Mononuclear cell (primary cell): ENCODE data around the gene ITLN1. TPM values are rescaled to one million over a fixed set of nuclear protein-coding genes. Genes with fewer than 3 reads are reported as not detected.
"Not testable (repeated sequence)": the region's sequence is repeated elsewhere in the genome, so short reads cannot be mapped to it uniquely, and the experiment has no call there.

Source experiments
- H3K27me3 ChIP-seq: 2 replicates; pipeline ENCODE4 v1.6.0; 2011; ENCODE audit warnings: low read length, control low read depth; ENCODE audit not compliant: insufficient read depth
- H3K4me1 ChIP-seq: 2 replicates; pipeline ENCODE4 v1.5.1; 2011; ENCODE audit warnings: mild to moderate bottlenecking, low read length, control low read depth; ENCODE audit not compliant: insufficient read depth
- H3K4me3 ChIP-seq: 2 replicates; pipeline ENCODE4 v1.5.1; 2011; ENCODE audit warnings: mild to moderate bottlenecking, low read length, moderate library complexity
- H3K9me3 ChIP-seq: 2 replicates; pipeline ENCODE4 v1.5.1; 2011; ENCODE audit warnings: low read depth, mild to moderate bottlenecking, control low read depth, low read length
- total RNA-seq: library from RNA; depleted of rRNA; stranded (reverse); fragments of >200 nt; gene quantifications from one replicate; pipeline ENCODE4 v1.2.3, GENCODE V29; 2012

ITLN1 gene
- total RNA-seq, 1 donor: 0.42 TPM

DNA sequence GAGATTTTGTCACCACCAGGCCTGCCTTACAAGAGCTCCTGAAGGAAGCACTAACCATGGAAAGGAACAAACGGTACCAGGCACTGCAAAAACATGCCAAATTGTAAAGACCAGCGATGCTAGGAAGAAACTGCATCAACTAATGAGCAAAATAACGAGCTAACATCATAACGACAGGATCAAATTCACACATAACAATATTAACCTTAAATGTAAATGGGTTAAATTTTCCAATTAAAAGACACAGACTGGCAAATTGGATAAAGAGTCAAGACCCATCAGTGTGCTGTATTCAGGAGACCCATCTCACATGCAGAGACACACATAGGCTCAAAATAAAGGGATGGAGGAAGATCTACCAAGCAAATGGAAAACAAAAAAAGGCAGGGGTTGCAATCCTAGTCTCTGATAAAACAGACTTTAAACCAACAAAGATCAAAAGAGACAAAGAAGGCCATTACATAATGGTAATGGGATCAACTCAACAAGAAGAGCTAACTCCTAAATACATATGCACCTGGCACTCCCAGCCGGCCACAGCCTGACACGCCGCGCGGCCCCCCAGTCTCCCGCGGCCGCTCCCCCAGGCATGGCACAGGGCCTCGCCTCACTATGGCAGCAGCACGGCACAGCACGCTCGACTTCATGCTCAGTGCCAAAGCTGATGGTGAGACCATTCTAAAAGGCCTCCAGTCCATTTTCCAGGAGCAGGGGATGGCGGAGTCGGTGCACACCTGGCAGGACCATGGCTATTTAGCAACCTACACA, 9.6 kb upstream of the ITLN1 start:
- not testable (repeated sequence) for H3K4me1 ChIP-seq, H3K9me3 ChIP-seq, H3K4me3 ChIP-seq, H3K27me3 ChIP-seq

DNA sequence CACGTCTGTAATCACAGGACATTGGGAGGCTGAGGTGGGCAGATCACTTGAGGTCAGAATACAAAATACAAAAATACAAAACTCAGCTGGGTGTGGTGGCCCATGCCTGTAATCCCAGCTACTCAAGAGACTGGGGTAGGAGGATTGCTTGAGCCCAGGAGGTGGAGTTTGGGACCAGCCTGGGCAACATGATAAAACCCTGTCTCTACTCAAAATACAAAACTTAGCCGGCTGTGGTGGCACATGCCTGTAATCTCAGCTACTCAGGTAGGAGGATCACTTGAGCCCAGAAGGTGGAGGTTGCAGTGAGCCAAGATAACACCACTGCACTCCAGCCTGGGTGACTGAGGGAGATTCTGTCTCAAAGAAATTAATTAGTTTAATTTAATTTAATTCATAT, 6.5 kb upstream of the ITLN1 start:
- H3K9me3 ChIP-seq: no peaks in the 10 kb centered on the region
- H3K27me3 ChIP-seq: peaks cover 3% of the 10 kb centered on the region

DNA sequence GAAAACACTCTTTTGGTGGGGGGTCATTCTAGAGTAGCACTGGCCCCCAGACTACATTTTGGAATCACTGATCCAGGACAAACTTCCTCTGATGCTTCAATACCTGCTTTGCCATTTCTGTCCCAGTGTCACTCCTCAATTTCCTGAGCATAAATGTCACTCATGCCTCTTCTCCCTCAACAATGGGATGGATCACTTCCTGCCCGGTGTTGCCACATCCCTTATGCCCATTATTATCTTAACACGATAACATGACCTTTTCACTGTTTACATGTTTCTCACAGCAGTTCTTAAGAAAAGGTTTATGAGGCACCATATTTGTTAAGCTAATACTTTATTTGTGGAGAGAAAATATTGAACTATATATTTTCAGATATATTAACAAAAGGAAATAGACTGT, 3.9 kb upstream of the ITLN1 start:
- no peak overlapping the region for H3K4me3 ChIP-seq
- no peaks in the 10 kb centered on the region for H3K9me3 ChIP-seq
- peaks cover 20% of the 10 kb centered on the region for H3K4me1 ChIP-seq
- H3K27me3 ChIP-seq: peaks cover 3% of the 10 kb centered on the region

More for the DNA sequence above, 6.5 kb upstream of the ITLN1 start:
- Histone ChIP-seq H3K4me1 (peaks cover 5% of the 10 kb centered on the region), H3K4me3 (no peak overlapping the region)

DNA sequence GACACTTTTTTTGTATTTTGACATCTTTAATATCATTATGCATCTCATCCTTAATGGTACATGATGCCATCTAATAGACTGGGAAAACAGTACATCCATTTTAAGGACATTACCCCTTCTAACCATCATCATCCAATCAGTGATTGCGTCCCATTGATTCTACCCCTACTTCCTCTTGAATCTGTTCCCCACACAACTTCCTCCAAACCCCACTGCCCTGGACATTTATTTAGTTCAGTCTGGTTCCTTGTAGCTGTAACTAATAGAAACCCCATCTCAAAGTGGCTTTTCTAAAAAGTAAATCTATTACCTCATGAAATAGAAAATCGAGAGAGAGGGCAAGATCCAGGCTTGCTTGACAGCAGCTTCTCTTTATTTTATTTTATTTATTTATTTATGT, 2.1 kb upstream of the ITLN1 start:
- Histone ChIP-seq H3K27me3 (peaks cover 3% of the 10 kb centered on the region), H3K4me1 (peaks cover 28% of the 10 kb centered on the region), H3K4me3 (no peak overlapping the region), H3K9me3 (no peaks in the 10 kb centered on the region)

DNA sequence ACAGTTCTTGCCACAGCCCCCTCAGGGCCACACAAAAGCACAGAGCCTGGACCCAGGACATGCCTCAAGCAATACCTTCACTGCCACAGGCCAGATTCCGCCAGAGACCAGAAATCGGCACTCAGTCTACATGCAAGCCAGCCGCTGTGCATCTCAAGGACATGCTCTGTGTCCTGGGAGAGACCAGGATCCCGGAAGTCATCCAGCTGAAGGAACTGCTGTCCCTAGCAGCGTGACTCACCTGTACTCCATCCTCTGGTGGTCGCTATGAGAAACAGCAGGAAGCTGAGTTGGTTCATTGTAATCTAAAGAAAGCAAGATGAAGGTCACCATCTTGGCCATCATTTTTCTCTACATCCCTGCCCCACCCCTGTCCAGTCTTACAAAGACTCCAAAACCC, 401 bp downstream of the ITLN1 start:
- H3K4me1 ChIP-seq: peaks cover 33% of the 10 kb centered on the region
- H3K27me3 ChIP-seq: peaks cover under 1% of the 10 kb centered on the region
- no peaks in the 10 kb centered on the region for H3K9me3 ChIP-seq
- H3K4me3 ChIP-seq: no peak overlapping the region

DNA sequence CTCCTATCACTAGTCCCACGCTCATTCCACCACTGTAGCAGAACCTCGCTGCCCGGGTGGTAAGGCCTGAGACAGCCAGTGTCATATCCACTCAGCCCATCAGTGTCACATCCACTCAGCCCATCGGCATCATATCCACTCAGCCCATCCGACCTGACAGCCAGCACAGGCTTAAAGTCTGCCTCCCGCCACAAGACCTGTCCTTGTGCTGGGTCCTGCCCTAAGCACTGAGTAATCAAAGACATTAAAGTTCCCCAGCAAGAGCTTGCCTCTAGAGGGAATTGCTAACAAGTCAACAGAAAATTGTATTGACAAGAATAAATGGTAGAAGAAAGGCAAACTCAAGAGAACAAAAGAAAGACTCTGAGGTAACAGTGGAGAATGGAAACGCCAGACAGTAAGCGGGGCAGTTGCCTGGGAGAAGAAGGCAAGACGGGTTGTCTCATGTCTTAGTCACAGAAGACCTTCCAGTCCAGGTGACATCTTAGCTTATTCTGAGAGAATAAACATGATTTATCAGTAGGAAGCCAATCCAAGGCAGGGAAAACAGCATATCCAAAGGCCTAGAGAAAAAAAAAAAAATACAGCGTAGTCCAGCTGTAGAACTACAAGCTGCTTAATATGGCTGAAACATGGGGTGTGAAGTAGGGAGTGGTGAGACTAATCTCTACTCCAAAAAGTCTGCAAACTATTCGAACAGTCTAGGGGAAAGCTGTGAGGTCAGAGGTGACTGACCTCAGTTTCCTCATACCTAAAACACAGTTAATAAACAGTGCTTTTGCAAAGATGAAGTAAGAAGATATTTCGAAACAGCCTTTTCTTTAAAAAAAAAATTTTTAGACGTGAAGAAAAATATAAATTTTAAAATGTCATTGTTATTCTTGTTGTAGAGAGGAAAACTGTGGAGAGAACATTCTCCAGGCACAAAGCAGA, 1.1 kb downstream of the ITLN1 start:
- Histone ChIP-seq H3K27me3 (no peaks in the 10 kb centered on the region), H3K4me1 (peaks cover 33% of the 10 kb centered on the region), H3K4me3 (no peak overlapping the region), H3K9me3 (no peaks in the 10 kb centered on the region)

DNA sequence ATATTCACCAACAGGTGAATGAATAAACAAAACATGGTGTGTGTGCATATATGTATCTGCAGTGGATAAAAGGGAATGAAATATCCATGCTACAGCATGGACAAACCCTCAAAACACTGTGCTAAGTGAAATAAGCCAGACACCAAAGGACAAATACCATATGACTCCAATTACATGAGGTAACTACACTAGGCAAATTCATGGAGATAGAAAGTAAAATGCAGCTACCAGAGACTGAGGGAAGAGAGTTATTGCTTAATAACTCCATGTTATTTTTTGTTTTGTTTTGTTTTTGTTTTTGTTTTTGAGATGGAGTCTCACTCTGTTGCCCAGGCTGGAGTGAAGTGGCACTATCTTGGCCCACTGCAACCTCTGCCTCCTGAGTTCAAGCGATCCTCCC, 2.4 kb downstream of the ITLN1 start:
- no peak overlapping the region for H3K4me3 ChIP-seq
- no peaks in the 10 kb centered on the region for H3K27me3 ChIP-seq
- H3K4me1 ChIP-seq: peaks cover 32% of the 10 kb centered on the region
- no peaks in the 10 kb centered on the region for H3K9me3 ChIP-seq

DNA sequence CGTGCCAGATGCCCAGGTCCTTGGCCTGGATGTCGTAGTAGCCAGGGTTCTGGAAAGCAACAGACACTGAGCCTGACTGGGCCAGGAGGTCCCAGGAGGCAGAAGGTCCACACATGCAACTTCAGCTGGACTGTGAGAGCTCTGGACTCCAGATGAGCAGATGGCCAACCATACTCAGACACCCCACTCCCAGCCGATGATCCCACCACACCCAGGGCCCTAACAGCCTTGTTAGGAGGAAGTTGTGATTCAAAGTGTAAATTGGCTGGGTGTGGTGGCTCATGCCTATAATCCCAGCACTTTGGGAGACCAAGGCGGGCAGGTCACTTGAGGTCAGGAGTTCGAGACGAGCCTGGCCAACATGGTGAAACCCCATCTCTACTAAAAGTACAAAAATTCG, 3.7 kb downstream of the ITLN1 start:
- H3K27me3 ChIP-seq, H3K4me3 ChIP-seq, H3K9me3 ChIP-seq: not testable (repeated sequence)
- H3K4me1 ChIP-seq: peaks cover 40% of the 10 kb centered on the region

DNA sequence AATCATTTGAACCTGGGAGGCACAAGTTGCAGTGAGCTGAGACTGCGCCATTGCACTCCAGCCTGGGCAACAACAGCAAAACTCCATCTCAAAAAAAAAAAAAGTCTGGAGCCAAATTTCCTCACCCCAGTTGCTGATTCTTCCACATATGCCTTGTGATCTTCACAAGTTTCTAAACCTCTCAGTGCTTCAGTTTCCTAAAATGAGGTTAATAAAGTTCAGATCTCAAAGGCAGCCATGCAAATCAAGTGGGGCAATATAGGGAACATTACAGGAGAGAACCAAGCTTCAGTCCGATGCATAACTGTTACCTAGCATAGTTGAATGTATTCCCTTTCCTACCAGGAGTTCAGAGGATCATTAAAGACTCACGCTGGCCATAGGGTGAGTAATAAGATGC, 4.8 kb downstream of the ITLN1 start:
- no peak overlapping the region for H3K4me3 ChIP-seq
- peaks cover 49% of the 10 kb centered on the region for H3K4me1 ChIP-seq
- no peaks in the 10 kb centered on the region for H3K9me3 ChIP-seq
- no peaks in the 10 kb centered on the region for H3K27me3 ChIP-seq

DNA sequence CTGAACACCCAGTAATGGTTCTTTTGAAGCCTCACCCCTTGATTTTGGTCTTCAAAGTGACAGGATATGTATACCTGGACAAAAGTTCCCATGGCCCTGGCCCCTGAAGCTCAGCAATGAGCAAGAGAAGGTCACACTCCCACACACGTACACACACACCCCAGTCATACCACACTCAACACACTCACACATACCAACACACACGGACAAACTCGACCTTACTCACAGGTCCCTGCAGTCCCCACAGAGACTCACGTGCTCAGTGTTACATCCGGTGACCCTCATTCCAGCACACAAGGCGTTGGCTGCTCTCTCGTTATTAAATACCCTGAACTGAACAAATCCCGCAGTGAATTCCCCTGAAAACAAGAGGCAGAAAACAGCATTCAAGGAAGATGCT, 5.9 kb downstream of the ITLN1 start:
- Histone ChIP-seq H3K27me3 (no peaks in the 10 kb centered on the region), H3K9me3 (no peaks in the 10 kb centered on the region), H3K4me3 (no peak overlapping the region), H3K4me1 (peaks cover 45% of the 10 kb centered on the region)

DNA sequence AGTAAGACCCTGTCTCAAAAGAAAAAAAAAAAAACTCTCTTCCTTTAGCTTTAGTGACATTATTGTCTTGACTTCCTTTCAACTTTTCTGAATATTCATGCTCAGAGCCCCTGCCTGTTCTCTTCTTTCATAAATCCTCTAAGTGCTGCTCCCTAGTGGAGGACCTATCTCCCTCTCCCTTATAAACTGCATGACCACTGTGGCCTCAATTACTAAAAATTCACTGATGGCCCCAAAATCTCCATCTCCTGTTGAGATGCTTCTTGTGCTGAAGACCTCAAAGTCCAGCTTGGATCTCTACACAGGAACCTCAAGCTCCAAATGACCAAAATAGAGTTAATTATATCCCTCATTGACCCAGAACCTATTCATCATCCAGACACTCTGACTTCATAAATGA, 7.8 kb downstream of the ITLN1 start:
- peaks cover 36% of the 10 kb centered on the region for H3K4me1 ChIP-seq
- no peak overlapping the region for H3K4me3 ChIP-seq
- no peaks in the 10 kb centered on the region for H3K9me3 ChIP-seq
- no peaks in the 10 kb centered on the region for H3K27me3 ChIP-seq

DNA sequence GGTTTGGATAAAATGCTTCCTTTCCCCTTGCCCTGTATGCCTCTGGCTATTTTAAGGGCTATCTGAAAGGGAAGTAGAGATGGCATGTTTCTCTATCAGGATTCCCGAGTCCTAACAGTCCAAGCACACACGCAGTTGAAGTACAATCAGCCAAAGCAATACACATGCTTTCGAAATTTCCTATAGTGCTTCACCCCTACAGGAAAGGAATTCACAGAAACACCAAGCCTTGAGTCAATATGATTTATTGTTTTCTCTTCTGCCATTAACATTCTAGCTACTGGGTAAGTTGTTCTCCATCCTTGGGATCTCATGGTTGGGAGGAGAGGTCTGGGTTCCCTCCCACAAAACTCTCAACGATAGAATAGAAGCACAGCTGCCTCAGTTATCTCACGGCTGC, 8.7 kb downstream of the ITLN1 start:
- no peaks in the 10 kb centered on the region for H3K9me3 ChIP-seq
- H3K4me3 ChIP-seq: no peak overlapping the region
- no peaks in the 10 kb centered on the region for H3K27me3 ChIP-seq
- H3K4me1 ChIP-seq: peaks cover 36% of the 10 kb centered on the region

DNA sequence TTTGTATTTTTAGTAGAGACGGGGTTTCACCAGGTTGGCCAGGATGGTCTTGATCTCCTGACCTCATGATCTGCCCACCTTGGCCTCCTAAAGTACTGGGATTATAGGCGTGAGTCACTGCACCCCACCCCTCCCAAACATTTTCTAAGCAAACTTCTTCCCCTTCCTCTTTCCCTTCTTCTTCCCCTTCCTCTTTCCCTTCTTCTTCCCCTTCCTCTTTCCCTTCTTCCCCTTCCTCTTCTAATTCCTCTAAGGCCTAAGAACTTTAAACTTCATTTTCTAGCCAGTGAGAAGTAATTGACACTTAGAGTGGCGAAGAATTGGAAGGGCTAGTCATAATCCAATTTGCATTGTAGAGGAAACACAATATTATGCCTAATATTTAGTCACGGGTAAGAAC, 9.4 kb downstream of the ITLN1 start:
- not testable (repeated sequence) for H3K27me3 ChIP-seq, H3K9me3 ChIP-seq, H3K4me3 ChIP-seq
- peaks cover 33% of the 10 kb centered on the region for H3K4me1 ChIP-seq

DNA sequence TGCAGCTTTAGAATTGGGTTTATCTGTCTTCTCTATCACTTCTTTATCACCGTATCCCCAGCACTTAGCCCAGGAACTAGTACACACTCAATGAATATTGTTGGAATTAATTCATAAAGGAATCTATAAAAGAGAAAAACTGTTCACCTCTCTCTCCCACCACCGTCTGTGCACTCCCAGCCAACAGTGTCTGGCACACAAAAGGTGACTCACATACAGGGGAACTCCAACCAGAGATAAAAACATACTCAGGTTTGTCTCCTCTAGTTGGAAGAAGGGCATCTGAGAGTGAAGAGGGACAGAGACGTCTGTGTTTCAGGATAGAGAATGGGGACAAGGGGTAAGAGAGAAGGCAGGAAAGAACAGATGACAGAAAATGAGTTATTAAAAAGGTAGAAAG, 10.0 kb downstream of the ITLN1 start:
- Histone ChIP-seq H3K4me1 (peaks cover 31% of the 10 kb centered on the region), H3K9me3 (no peaks in the 10 kb centered on the region), H3K4me3 (no peak overlapping the region), H3K27me3 (no peaks in the 10 kb centered on the region)

DNA sequence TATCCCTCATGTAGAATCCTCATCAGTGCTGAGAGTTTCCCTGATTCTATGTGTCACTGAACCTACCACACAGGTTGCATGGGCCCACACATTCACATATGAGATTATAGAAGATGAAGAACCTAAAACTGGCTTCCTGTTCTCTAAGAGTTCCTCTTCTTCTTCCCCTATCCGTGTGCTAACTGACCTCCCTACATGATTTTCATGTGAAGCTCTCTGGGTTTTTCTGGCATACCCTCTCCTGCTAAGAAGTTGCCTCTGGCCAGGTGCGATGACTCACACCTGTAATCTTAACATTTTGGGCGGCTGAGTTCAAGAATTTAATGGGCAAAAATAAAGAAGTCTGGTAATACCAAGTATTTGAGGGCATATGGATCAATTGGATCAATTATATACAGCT, 16.8 kb downstream of the ITLN1 start:
- no peaks in the 10 kb centered on the region for H3K9me3 ChIP-seq
- no peak overlapping the region for H3K4me3 ChIP-seq
- no peaks in the 10 kb centered on the region for H3K27me3 ChIP-seq
- peaks cover 47% of the 10 kb centered on the region for H3K4me1 ChIP-seq
